Anterior cingulate cortex (tissue), 58 donors: ENCODE results near the gene CSTPP1.

Source experiments
- DNase-seq, 58 donors: peaks; one replicate each; lab custom pipeline; 2025; lab: John Stamatoyannopoulos, UW

The CSTPP1 gene

GRCh38 chr11:47118958-47119688 lies 182.6 kb downstream of the CSTPP1 start:
- peak in 15 of 58 donors; percentile 5 to 68 (median 25) for DNase-seq

GRCh38 chr11:47121056-47121455 lies 184.5 kb downstream of the CSTPP1 start:
- DNase-seq, result no peak

GRCh38 chr11:47121731-47122130 lies 185.2 kb downstream of the CSTPP1 start:
- no peak for DNase-seq

- no peak for DNase-seq
Observed at GRCh38 chr11:47123094-47123493, 186.5 kb downstream of the CSTPP1 start.

- no peak for DNase-seq
Observed at GRCh38 chr11:47124675-47125074, 188.1 kb downstream of the CSTPP1 start.

- DNase-seq, result no peak
Observed at GRCh38 chr11:47125083-47125482, 188.5 kb downstream of the CSTPP1 start.

GRCh38 chr11:47127213-47127612 lies 190.7 kb downstream of the CSTPP1 start:
- DNase-seq, result no peak

GRCh38 chr11:47130543-47130942 lies 194.0 kb downstream of the CSTPP1 start:
- DNase-seq, result no peak

- no peak for DNase-seq
Observed at GRCh38 chr11:47131136-47131535, 194.6 kb downstream of the CSTPP1 start.

GRCh38 chr11:47132490-47132889 lies 195.9 kb downstream of the CSTPP1 start:
- no peak for DNase-seq

GRCh38 chr11:47132981-47133380 lies 196.4 kb downstream of the CSTPP1 start:
- DNase-seq, result no peak

GRCh38 chr11:47136327-47136726 lies 199.8 kb downstream of the CSTPP1 start:
- DNase-seq, result no peak

GRCh38 chr11:47136921-47137320 lies 200.4 kb downstream of the CSTPP1 start:
- no peak for DNase-seq

GRCh38 chr11:47137476-47137875 lies 200.9 kb downstream of the CSTPP1 start:
- no peak for DNase-seq

- no peak for DNase-seq
Observed at GRCh38 chr11:47139878-47140277, 203.3 kb downstream of the CSTPP1 start.

- no peak for DNase-seq
Observed at GRCh38 chr11:47143322-47143721, 206.8 kb downstream of the CSTPP1 start.

- no peak for DNase-seq
Observed at GRCh38 chr11:47144541-47144940, 208.0 kb downstream of the CSTPP1 start.

GRCh38 chr11:47147250-47147649 lies 210.7 kb downstream of the CSTPP1 start:
- DNase-seq, result no peak

GRCh38 chr11:47147681-47148080 lies 211.1 kb downstream of the CSTPP1 start:
- no peak for DNase-seq

- DNase-seq, result no peak
Observed at GRCh38 chr11:47148270-47148669, 211.7 kb downstream of the CSTPP1 start.

- peak in 6 of 58 donors; percentile 21 to 39 (median 24) for DNase-seq
Observed at GRCh38 chr11:47148903-47149531, 212.5 kb downstream of the CSTPP1 start.

- no peak for DNase-seq
Observed at GRCh38 chr11:47149782-47150181, 213.2 kb downstream of the CSTPP1 start.
